AG09309 (cell line): ENCODE results near the gene PPIL1.

Experiments
- DNase-seq: peaks from one replicate; pipeline ENCODE4 v3.0.0-alpha.2; 2010; ENCODE audit warnings: low read depth
- H3K4me3 ChIP-seq: 2 replicates; pipeline ENCODE4 v1.5.1; 2011; ENCODE audit warnings: mild to moderate bottlenecking, low read depth, low read length, moderate library complexity; ENCODE audit not compliant: control insufficient read depth
- TF ChIP-seq, protein P1 (sequence below): IDR thresholded peaks from 2 replicates; pipeline ENCODE4 v1.5.1; 2011; ENCODE audit warnings: mild to moderate bottlenecking, low read depth, low read length, inconsistent platforms; ENCODE audit not compliant: insufficient read depth, control insufficient read depth; ENCODE audit errors: missing control alignments

The PPIL1 gene

DNA sequence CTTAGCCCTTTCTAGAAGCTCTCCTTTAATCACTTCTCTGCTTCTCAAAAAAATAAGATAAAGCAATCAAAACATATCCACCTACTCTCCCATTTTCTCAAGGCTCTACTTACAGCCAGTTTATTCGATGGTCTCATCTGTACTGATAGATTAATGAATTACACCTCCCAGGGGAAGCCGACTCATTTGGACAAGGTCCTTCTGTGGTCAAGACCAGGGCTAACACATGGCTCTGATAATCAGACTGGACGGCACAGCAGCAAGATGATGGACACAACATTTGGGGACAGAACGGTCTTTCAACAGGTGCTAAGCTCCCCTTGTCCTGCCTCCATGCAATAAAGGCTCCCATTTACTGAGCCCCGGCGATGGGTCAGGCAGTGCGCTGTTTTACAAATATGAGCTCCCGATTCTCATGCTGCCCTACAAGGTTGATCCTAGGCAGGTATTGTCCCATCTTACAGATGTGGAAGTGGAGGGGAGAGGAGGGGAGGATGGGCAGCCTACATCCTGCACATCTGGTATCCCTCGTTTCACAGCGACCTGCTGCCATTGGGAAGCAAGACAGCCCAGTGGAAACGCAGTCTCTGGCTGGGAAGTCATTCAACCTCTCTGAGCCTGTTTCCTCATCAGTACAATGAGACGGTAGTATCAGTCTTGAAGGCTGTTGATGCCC, 51.0 kb downstream of the PPIL1 start:
- TF ChIP-seq, protein P1, sequence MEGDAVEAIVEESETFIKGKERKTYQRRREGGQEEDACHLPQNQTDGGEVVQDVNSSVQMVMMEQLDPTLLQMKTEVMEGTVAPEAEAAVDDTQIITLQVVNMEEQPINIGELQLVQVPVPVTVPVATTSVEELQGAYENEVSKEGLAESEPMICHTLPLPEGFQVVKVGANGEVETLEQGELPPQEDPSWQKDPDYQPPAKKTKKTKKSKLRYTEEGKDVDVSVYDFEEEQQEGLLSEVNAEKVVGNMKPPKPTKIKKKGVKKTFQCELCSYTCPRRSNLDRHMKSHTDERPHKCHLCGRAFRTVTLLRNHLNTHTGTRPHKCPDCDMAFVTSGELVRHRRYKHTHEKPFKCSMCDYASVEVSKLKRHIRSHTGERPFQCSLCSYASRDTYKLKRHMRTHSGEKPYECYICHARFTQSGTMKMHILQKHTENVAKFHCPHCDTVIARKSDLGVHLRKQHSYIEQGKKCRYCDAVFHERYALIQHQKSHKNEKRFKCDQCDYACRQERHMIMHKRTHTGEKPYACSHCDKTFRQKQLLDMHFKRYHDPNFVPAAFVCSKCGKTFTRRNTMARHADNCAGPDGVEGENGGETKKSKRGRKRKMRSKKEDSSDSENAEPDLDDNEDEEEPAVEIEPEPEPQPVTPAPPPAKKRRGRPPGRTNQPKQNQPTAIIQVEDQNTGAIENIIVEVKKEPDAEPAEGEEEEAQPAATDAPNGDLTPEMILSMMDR, result no peak
- no peak for DNase-seq
- no peak overlapping the region for H3K4me3 ChIP-seq

DNA sequence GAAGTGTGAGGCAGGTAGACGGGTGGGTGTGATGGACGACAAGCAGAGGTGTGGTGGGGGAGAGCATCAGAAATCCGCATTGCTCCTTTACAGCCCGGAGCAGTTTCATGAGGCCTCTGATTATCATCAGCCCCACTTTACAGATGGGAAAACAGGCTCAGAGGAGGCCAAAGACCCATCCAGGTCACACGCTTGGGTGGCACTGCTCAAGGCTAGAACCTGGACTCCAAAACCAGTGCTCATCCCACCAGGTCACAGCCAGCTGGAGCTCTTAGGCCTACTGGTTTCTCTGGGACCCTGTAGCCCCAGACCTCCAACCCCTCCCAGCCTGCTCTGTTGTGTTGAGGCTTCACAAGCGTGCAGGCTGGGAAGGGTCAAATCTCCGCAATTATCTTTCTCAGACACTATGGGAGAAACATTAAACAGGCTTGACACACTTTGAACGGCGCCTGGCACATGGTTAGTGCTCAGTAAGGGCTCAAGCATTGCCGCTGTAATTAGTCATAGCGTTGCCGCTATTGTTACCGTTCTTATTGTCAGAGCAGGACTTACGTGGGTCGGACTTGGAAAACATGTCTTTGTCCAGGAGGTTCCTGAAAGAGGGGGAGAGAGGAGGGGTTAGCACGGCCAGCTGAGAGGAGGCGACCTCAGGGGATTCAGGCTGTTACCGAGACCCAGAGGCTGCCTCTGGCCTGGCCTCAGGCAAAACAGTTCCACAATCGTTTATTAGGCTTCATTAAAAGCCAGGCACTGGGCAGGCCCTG, 51.9 kb downstream of the PPIL1 start:
- no peak overlapping the region for H3K4me3 ChIP-seq
- DNase-seq, result no peak
- TF ChIP-seq, protein P1, result no peak

DNA sequence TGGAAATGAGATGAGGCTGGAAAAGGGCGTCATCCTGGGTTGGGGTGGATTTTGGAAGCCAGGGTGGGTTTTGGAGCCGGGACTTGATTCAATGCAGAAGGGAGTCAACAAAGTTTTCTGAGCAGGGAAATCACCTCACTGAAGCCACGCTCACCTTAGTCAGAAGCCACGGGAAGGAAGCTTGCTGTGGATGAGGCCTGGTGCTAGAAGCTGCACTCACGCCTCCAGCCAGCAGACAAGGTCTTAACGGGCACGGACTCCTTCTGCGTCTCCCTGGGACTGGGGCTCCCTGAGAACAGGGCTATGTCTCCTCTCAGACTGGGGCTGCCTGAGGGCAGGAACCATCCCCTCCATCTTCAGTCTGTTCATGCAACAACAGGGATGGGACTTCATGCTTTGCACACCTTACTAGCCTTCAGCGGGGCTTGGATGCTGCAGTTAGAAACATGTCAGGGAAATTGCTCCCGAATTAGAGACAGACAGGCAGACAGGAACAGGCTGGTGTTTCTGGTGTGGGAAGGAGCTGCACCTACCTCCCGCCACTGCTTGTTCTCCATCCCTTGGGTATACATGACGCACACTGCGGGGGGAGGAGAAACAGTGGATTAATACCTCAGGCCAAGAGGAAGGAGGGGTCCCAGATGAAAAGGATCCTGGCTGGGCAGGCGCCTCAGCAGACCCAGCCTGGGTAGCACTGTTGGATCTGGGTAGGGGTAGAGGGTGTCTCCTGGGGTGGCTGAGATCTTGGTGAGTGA, 52.8 kb downstream of the PPIL1 start:
- no peak for DNase-seq
- TF ChIP-seq, protein P1, result no peak
- H3K4me3 ChIP-seq, result no peak overlapping the region

DNA sequence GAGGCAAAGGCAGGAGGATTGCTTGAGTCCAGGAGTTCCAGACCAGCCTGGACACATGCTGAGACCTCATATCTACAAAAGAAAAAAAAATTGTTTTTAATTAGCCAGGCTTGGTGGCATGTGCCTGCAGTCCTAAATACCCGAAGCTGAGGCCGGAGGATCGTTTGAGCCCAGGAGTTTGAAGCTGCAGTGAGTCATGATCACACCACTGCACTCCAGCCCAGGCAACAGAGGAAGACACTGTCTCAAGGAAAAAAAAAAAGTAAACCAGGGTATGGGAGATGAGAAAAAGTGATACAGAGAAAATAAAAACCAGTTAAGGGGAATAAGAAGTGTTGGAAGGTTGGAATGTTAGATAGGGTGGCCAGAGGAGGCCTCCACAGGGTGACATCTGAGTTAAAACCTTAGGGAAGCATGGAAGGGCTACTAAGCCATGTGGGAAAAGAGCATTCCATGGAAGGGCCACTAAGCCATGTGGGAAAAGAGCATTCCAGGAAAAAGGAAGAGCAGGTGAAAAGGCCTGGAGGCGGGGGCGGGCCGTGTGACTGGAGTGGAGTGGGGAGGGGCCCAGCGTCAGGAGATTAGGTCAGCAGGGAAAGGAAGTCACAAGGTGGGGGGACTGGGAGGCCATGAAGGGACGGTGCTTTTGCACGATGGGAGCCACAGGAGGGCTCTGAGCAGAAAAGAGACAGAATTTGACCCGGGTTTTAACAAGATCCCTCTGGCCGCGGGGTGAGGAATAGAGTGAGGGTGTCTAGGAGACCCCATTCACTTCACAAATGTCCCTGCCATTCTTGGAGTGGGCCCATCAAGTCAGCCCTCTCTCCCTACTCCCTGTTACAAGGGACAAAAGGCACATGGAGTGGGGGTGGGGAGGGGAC, 53.7 kb downstream of the PPIL1 start:
- no peak for DNase-seq
- H3K4me3 ChIP-seq, result no peak overlapping the region

DNA sequence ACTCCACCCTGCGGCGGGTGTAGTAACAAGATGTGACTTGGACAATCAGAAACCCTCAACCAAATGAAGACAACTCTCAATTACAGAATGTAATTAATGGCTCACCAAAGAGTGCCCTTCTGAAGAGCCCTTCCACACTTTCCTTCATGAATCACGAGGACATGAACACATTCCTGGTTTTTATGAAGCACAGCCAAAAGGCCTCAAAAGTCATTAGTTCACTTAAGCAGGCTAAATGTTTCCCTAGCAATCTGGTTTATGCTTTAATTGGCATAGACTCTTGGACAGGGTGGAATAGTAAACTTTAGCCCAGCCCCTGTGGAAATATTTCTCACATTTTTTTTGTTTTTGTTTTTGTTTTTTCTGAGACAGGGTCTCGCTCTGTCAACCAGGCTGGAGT, 55.8 kb downstream of the PPIL1 start:
- no peak for DNase-seq
- TF ChIP-seq, protein P1, result no peak
- H3K4me3 ChIP-seq, result no peak overlapping the region

More for the DNA sequence above, 53.7 kb downstream of the PPIL1 start:
- TF ChIP-seq, protein P1, result no peak

DNA sequence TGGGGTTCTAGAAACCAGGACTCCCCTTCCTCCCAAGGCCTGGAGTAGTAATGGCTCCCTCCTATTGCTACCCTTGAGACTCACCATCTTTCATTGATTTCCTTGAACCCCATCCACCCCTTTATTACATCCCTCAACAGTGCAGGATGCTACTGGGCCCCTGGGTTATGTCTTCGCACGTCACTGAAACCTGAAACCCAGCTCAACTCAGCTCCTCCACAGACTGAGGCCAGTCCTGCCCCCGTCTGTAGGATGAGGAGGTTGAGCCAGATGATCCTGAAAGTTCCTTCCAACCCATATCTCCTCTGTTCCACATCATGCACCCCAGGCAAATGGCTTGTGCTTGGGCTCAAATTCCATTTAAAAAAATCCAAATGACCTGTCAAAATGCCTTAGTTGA, 56.8 kb downstream of the PPIL1 start:
- no peak for DNase-seq
- TF ChIP-seq, protein P1, result no peak
- no peak overlapping the region for H3K4me3 ChIP-seq
